ENCODE measurements around the gene ATG2A. TPM values are rescaled to one million over a fixed set of nuclear protein-coding genes. Genes with fewer than 3 reads are reported as not detected.

ATG2A gene
- polyA plus RNA-seq, 3 donors: 2.6 to 24.9 (median 4.0) TPM

- Histone ChIP-seq H3K9ac (ENCODE audit: insufficient read depth, low read length, poor library complexity, severe bottlenecking) (peak overlapping the region; percentile 83), H4K20me1 (ENCODE audit: insufficient read depth, low read length) (no peaks in the 10 kb centered on the region), H3K27ac (ENCODE audit: low read depth in 1 of 2, low read length in 2 of 2) (peak overlapping the region in 1 of 2 donors; percentile 99), H3K4me3 (replicated peaks in 1 of 3; ENCODE audit: low read depth in 2 of 3, low read length in 3 of 3) (peak overlapping the region; percentile 60 to 95 (median 63)), H3K27me3 (ENCODE audit: control insufficient read depth in 2 of 2, insufficient read depth in 2 of 2, low read length in 2 of 2) (no peaks in the 10 kb centered on the region), H3K36me3 (replicated peaks in 1 of 2; ENCODE audit: control insufficient read depth in 1 of 2, insufficient read depth in 2 of 2, low read length in 2 of 2) (peaks cover 4 to 30% of the 10 kb centered on the region in 2 donors), H3K4me1 (ENCODE audit: control insufficient read depth in 1 of 2, insufficient read depth in 2 of 2, low read length in 2 of 2) (peaks cover 14 to 27% of the 10 kb centered on the region in 2 donors), H3K79me2 (ENCODE audit: insufficient read depth, low read length) (no peaks in the 10 kb centered on the region), H3K4me2 (replicated peaks; ENCODE audit: extremely low read depth, low read length, poor library complexity, severe bottlenecking) (peak overlapping the region; percentile 98), H2AFZ (ENCODE audit: insufficient read depth, low read depth, low read length, poor library complexity, severe bottlenecking) (peak overlapping the region; percentile 100), H3K9me3 (replicated peaks in 1 of 2; ENCODE audit: control insufficient read depth in 1 of 2, insufficient read depth in 1 of 2, low read length in 2 of 2) (no peaks in the 10 kb centered on the region)
- Mint-ChIP-seq H3K27me3 (ENCODE audit: low read depth in 3 of 3) (peaks cover 1 to 5% (median 3%) of the 10 kb centered on the region in 3 donors), H3K27ac (peak overlapping the region; percentile 19 to 90 (median 69)), H3K36me3 (peaks cover 31 to 33% of the 10 kb centered on the region in 2 donors), H3K9me3 (no peaks in the 10 kb centered on the region), H3K4me1 (peaks cover 16% of the 10 kb centered on the region), H3K4me3 (peak overlapping the region; percentile 90 to 98)
- intact Hi-C loops (cut with micrococcal nuclease): loop anchor here in 1 of 2 donors (1.0 kb wide), 1 partner anchor 88 kb away; no protein-coding TSS in a partner anchor
- no peak for TF ChIP-seq CTCF (IDR thresholded peaks at IDR 0.05)
- WGBS (ENCODE audit: insufficient coverage): under 1% methylated on average over 21 of the region's 24 CpGs
- no peak for DNase-seq
These were observed 7.9 kb upstream of the ATG2A start for GRCh38 chr11:64924910-64925284.

GRCh38 chr11:64923944-64924909 lies 7.2 kb upstream of the ATG2A start, which contains the start of gene PPP2R5B:
Gene PPP2R5B, plus strand, starts transcription at chr11:64924689. Its CDS starts 1,046 bp downstream, at chr11:64925735.
- Mint-ChIP-seq H3K27ac (peak within 1 kb of the TSS; percentile 96 to 100 (median 99)), H3K4me1 (peaks cover 16% of the 10 kb centered on the region), H3K36me3 (peaks cover 25 to 27% of the 10 kb centered on the region in 2 donors), H3K9me3 (no peaks in the 10 kb centered on the region), H3K4me3 (peak within 1 kb of the TSS; percentile 90 to 98), H3K27me3 (ENCODE audit: low read depth in 3 of 3) (peaks cover under 1 to 5% (median 3%) of the 10 kb centered on the region in 3 donors)
- peaks cover 4 to 24% of the 10 kb centered on the region in 2 donors for H3K36me3 ChIP-seq (replicated peaks in 1 of 2; ENCODE audit: control insufficient read depth in 1 of 2, insufficient read depth in 2 of 2, low read length in 2 of 2)
- H2AFZ ChIP-seq (ENCODE audit: insufficient read depth, low read depth, low read length, poor library complexity, severe bottlenecking): peak within 1 kb of the TSS; percentile 100
- H3K4me3 ChIP-seq (replicated peaks in 1 of 3; ENCODE audit: low read depth in 2 of 3, low read length in 3 of 3): peak within 1 kb of the TSS; percentile 60 to 95 (median 63)
- H3K4me2 ChIP-seq (replicated peaks; ENCODE audit: extremely low read depth, low read length, poor library complexity, severe bottlenecking): peak within 1 kb of the TSS; percentile 98
- H3K79me2 ChIP-seq (ENCODE audit: insufficient read depth, low read length): no peaks in the 10 kb centered on the region
- H3K4me1 ChIP-seq (ENCODE audit: control insufficient read depth in 1 of 2, insufficient read depth in 2 of 2, low read length in 2 of 2): peaks cover 14 to 27% of the 10 kb centered on the region in 2 donors
- peak; percentile 91 to 94 (median 93) for DNase-seq
- intact Hi-C loops (cut with micrococcal nuclease): loop anchor here in 1 of 2 donors (1.0 kb wide), 1 partner anchor 89 kb away; no protein-coding TSS in a partner anchor
- H3K9ac ChIP-seq (ENCODE audit: insufficient read depth, low read length, poor library complexity, severe bottlenecking): peak within 1 kb of the TSS; percentile 83
- peak within 1 kb of the TSS; percentile 67 to 99 for H3K27ac ChIP-seq (ENCODE audit: low read depth in 1 of 2, low read length in 2 of 2)
- 2% methylated on average over 45 of the region's 47 CpGs for WGBS (ENCODE audit: insufficient coverage)
- TF ChIP-seq CTCF (IDR thresholded peaks at IDR 0.05): no peak
- H3K27me3 ChIP-seq (ENCODE audit: control insufficient read depth in 2 of 2, insufficient read depth in 2 of 2, low read length in 2 of 2): no peaks in the 10 kb centered on the region
- H3K9me3 ChIP-seq (replicated peaks in 1 of 2; ENCODE audit: control insufficient read depth in 1 of 2, insufficient read depth in 1 of 2, low read length in 2 of 2): no peaks in the 10 kb centered on the region
- H4K20me1 ChIP-seq (ENCODE audit: insufficient read depth, low read length): no peaks in the 10 kb centered on the region
